HG02938 (cell line): ENCODE data around the gene CSMD2.

Experiments used
- ATAC-seq: cut with Tn5 transposase; IDR thresholded peaks from one replicate; pipeline ENCODE4 v1.9.1; 2021; ENCODE audit warnings: mild to moderate bottlenecking, moderate library complexity; ENCODE audit not compliant: unreplicated experiment

CSMD2 gene

GRCh38 chr1:33657833-33658232 is 507.2 kb downstream of the CSMD2 start:
- no peak for ATAC-seq

GRCh38 chr1:33656467-33657005 is 508.5 kb downstream of the CSMD2 start:
- ATAC-seq, result no peak

GRCh38 chr1:33655496-33655895 is 509.5 kb downstream of the CSMD2 start:
- ATAC-seq, result no peak

GRCh38 chr1:33654267-33654834 is 510.7 kb downstream of the CSMD2 start:
- ATAC-seq, result no peak

GRCh38 chr1:33653226-33653625 is 511.8 kb downstream of the CSMD2 start:
- no peak for ATAC-seq

- no peak for ATAC-seq
Measured at GRCh38 chr1:33650708-33651107, 514.3 kb downstream of the CSMD2 start.

- no peak for ATAC-seq
Measured at GRCh38 chr1:33649759-33650158, 515.3 kb downstream of the CSMD2 start.

- ATAC-seq, result no peak
Measured at GRCh38 chr1:33643216-33643615, 521.8 kb downstream of the CSMD2 start.

- no peak for ATAC-seq
Measured at GRCh38 chr1:33641104-33641830, 523.8 kb downstream of the CSMD2 start.

GRCh38 chr1:33640114-33640660 is 524.8 kb downstream of the CSMD2 start:
- ATAC-seq, result no peak

GRCh38 chr1:33637846-33638440 is 527.1 kb downstream of the CSMD2 start:
- ATAC-seq, result no peak

- ATAC-seq, result no peak
Measured at GRCh38 chr1:33636209-33636608, 528.8 kb downstream of the CSMD2 start.

- no peak for ATAC-seq
Measured at GRCh38 chr1:33635336-33636012, 529.6 kb downstream of the CSMD2 start.

GRCh38 chr1:33634806-33635205 is 530.2 kb downstream of the CSMD2 start:
- no peak for ATAC-seq

- no peak for ATAC-seq
Measured at GRCh38 chr1:33634143-33634542, 530.9 kb downstream of the CSMD2 start.

GRCh38 chr1:33633019-33633801 is 531.8 kb downstream of the CSMD2 start:
- no peak for ATAC-seq

GRCh38 chr1:33630686-33631085 is 534.3 kb downstream of the CSMD2 start:
- ATAC-seq, result no peak

- ATAC-seq, result no peak
Measured at GRCh38 chr1:33626801-33627200, 538.2 kb downstream of the CSMD2 start.

GRCh38 chr1:33624991-33625870 is 539.8 kb downstream of the CSMD2 start:
- no peak for ATAC-seq
